ENCODE measurements around the gene TRIM34. TPM values are rescaled to one million over a fixed set of nuclear protein-coding genes. Genes with fewer than 3 reads are reported as not detected.

The TRIM34 gene
- total and polyA plus RNA-seq, 2 of the 4 experiments (the other 2 are of a cell fraction): 6.1 to 8.6 TPM

GRCh38 chr11:5679811-5680210, 55.0 kb downstream of the TRIM34 start:
- BruUV-seq (replicated peaks): no TSS peak
- ChIA-PET POLR2A (ENCODE audit: unreplicated experiment) (interaction anchor here (1.0 kb wide), 1 partner anchor 10 kb away, joined by 3 read pairs; the partner anchor contains the start of gene TRIM22), CTCF (interaction anchor here (1.4 kb wide), 1 partner anchor 59 kb away, joined by 3 read pairs; no protein-coding TSS in a partner anchor)
- H3K36me3 ChIP-seq (ENCODE audit: control insufficient read depth, insufficient read depth, low read length): peaks cover 22% of the 10 kb centered on the region
- intact Hi-C loops (cut with micrococcal nuclease) (loop anchor here (10.0 kb wide), 1 partner anchor 315 kb away; no protein-coding TSS in a partner anchor), dilution Hi-C loops (cut with HindIII; ENCODE audit: low sequenced_read_pairs, unreplicated experiment) (no loop called here), in situ Hi-C loops (cut with MboI; ENCODE audit: low sequenced_read_pairs) (loop anchor here (5.0 to 25.0 kb wide), 2 partner anchors 78 to 682 kb away; no protein-coding TSS in a partner anchor)
- no peaks in the 10 kb centered on the region for H4K20me1 ChIP-seq (ENCODE audit: insufficient read depth, low read length)
- no peak overlapping the region for H4K5ac ChIP-seq (ENCODE audit: low read depth, low read length)
- no peak for TF ChIP-seq SMC3 (IDR thresholded peaks at IDR 0.05; ENCODE audit: low read depth, low read length)
- TF ChIP-seq CHD1 (IDR thresholded peaks at IDR 0.05; ENCODE audit: low read depth, low read length): no peak
- no peak for TF ChIP-seq CEBPB (IDR thresholded peaks at IDR 0.05; ENCODE audit: low read depth, low read length)
- no peak for TF ChIP-seq MAFK (IDR thresholded peaks at IDR 0.05; ENCODE audit: low read depth, low read length)
- TF ChIP-seq RFX5 (IDR thresholded peaks at IDR 0.05; ENCODE audit: low read depth, low read length): no peak
- TF ChIP-seq USF2 (IDR thresholded peaks at IDR 0.05; ENCODE audit: low read depth, low read length): no peak
- TF ChIP-seq CTCF (conservative IDR thresholded peaks at IDR 0.05; ENCODE audit: low read depth, low read length): no peak
- no peak for TF ChIP-seq MXI1 (IDR thresholded peaks at IDR 0.05; ENCODE audit: borderline replicate concordance, low read depth, low read length)
- TF ChIP-seq ELK1 (IDR thresholded peaks at IDR 0.05; ENCODE audit: borderline replicate concordance, low read depth, low read length): no peak
- TF ChIP-seq MAZ (IDR thresholded peaks at IDR 0.05; ENCODE audit: borderline replicate concordance, low read depth, low read length): no peak
- TF ChIP-seq FOS (IDR thresholded peaks at IDR 0.05; ENCODE audit: low read depth, low read length): no peak
- no peak overlapping the region for H2BK20ac ChIP-seq (ENCODE audit: low read depth, low read length)
- H3K56ac ChIP-seq (ENCODE audit: extremely low read depth, insufficient read depth, low read length): no peak overlapping the region
- H3K9me3 ChIP-seq (ENCODE audit: control insufficient read depth, insufficient read depth, low read length): peaks cover 2% of the 10 kb centered on the region; the same call in 1 of the 2 replicates
- H3K14ac ChIP-seq (replicated peaks; ENCODE audit: low read depth, low read length): no peak overlapping the region
- no peak overlapping the region for H3K9ac ChIP-seq (ENCODE audit: low read depth, low read length)
- H4K91ac ChIP-seq (ENCODE audit: insufficient read depth, low read depth, low read length): no peak overlapping the region
- no peak overlapping the region for H2BK15ac ChIP-seq (ENCODE audit: low read depth, low read length)
- H3K79me1 ChIP-seq (ENCODE audit: low read depth in 1 of 2, low read length in 2 of 2): peaks cover 28 to 43% of the 10 kb centered on the region in 2 experiments; a peak in 3 of 4 replicates
- H3K23ac ChIP-seq (ENCODE audit: low read depth, low read length): no peak overlapping the region
- no peak for ATAC-seq (ENCODE audit: low read depth)
- H2AK5ac ChIP-seq (ENCODE audit: low read depth, low read length): no peak overlapping the region
- peak overlapping the region; percentile 32 for H2AFZ ChIP-seq (replicated peaks; ENCODE audit: low read length, poor library complexity)
- no peaks in the 10 kb centered on the region for H3K4me1 ChIP-seq (ENCODE audit: control insufficient read depth, insufficient read depth, low read length)
- H3K4ac ChIP-seq (ENCODE audit: low read depth, low read length): no peak overlapping the region
- H4K8ac ChIP-seq (ENCODE audit: low read depth in 2 of 2, low read length in 2 of 2): no peak overlapping the region
- H3K27ac ChIP-seq (ENCODE audit: insufficient read depth, low read length): no peak overlapping the region
- H3K4me2 ChIP-seq (ENCODE audit: low read depth, low read length): no peak overlapping the region
- H3K9me1 ChIP-seq (ENCODE audit: insufficient read depth, low read length): no peaks in the 10 kb centered on the region; the same call in 1 of the 2 replicates
- no peaks in the 10 kb centered on the region for H3K27me3 ChIP-seq (ENCODE audit: control insufficient read depth, insufficient read depth, low read length)
- H2BK5ac ChIP-seq (ENCODE audit: low read depth, low read length, poor library complexity, severe bottlenecking): no peak overlapping the region
- no peak overlapping the region for H3K18ac ChIP-seq (ENCODE audit: low read depth, low read length)
- no peak overlapping the region for H2BK120ac ChIP-seq (ENCODE audit: low read depth, low read length)
- no peak for DNase-seq
- H2AK9ac ChIP-seq (replicated peaks; ENCODE audit: low read depth, low read length, poor library complexity): no peak overlapping the region
- WGBS, 2 experiments (ENCODE audit: extremely low coverage in 2 of 2, insufficient read length in 1 of 2): 83% methylated on average over 1 of the region's 7 CpGs; no CpG with 5 or more reads in 1 of the 2 experiments
- H3K4me3 ChIP-seq (ENCODE audit: insufficient read depth, low read depth, low read length): no peak overlapping the region
